ENCODE data around the gene HTR6.

HTR6 gene

GRCh38 chr1:19709260-19709793, 44.7 kb downstream of the HTR6 start:
- H3K27ac ChIP-seq (ENCODE audit: low read length) = no peak overlapping the region

DNA sequence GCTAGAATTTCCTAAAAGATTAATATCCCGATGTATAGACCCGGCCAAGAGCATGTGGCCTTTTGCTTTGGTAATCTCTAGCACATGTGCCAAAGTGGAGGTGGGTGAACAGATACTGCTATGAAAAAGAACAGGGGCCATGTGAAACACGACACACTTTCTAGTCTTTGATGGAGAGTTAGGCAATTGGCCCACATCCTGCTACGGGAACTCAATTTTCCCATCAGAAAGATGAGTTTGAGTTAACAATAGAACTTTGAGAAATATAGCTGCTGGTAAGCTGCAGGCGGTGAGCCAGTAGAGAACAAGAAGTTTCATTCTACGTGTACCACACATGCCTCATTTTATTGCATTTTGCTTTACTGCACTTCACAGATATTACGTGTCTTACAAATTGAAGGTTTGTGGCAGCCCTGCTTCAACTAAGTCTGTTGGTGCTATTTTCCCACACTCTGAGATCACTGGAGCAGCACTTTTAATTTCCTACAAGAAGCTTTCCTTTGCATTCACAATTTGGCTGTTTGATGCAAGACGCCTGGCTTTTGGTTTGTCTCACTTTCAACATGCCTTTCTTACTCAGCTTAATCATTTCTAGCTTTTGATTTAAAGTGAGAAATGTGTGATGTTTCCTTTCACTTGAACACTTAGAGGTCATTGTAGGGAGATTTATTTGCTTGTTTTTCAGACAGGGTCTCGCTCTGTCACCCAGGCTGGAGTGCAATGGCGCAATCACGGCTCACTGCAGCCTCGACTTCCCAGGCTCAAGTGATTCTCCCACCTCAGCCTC, 46.3 kb downstream of the HTR6 start:
- Histone ChIP-seq H3K9me3 (ENCODE audit: insufficient read depth, low read length) (no peaks in the 10 kb centered on the region), H3K9ac (ENCODE audit: low read length) (peak overlapping the region; percentile 25; the same call in 1 of the 2 replicates), H3K79me2 (ENCODE audit: low read length) (no peaks in the 10 kb centered on the region), H3K27me3 (ENCODE audit: low read depth, low read length) (no peaks in the 10 kb centered on the region), H3K4me3 (ENCODE audit: low read length) (peak overlapping the region; percentile 62), H3K36me3 (replicated peaks; ENCODE audit: low read depth, low read length) (peaks cover 5% of the 10 kb centered on the region), H4K20me1 (ENCODE audit: insufficient read depth, low read length) (no peaks in the 10 kb centered on the region), H3K27ac (ENCODE audit: low read length) (peak overlapping the region; percentile 86), H3K4me1 (ENCODE audit: low read length) (peaks cover 24% of the 10 kb centered on the region), H3K4me2 (ENCODE audit: low read length) (peak overlapping the region; percentile 68), H2AFZ (ENCODE audit: low read depth, low read length) (peak overlapping the region; percentile 85)
- TF ChIP-seq EZH2phosphoT487 (IDR thresholded peaks at IDR 0.05; ENCODE audit: low read depth) (no peak), CTCF (IDR thresholded peaks at IDR 0.05; ENCODE audit: low read depth, low read length) (no peak)

More at GRCh38 chr1:19709260-19709793, 44.7 kb downstream of the HTR6 start:
- no peaks in the 10 kb centered on the region for H3K79me2 ChIP-seq (ENCODE audit: low read length)
- no peak overlapping the region for H3K9ac ChIP-seq (ENCODE audit: low read length)
- peaks cover 5% of the 10 kb centered on the region for H3K36me3 ChIP-seq (replicated peaks; ENCODE audit: low read depth, low read length)
- peaks cover 20% of the 10 kb centered on the region for H3K4me1 ChIP-seq (ENCODE audit: low read length)
- TF ChIP-seq CTCF (IDR thresholded peaks at IDR 0.05; ENCODE audit: low read depth, low read length) (no peak), EZH2phosphoT487 (IDR thresholded peaks at IDR 0.05; ENCODE audit: low read depth) (no peak)
- H3K27me3 ChIP-seq (ENCODE audit: low read depth, low read length) = no peaks in the 10 kb centered on the region
- no peak overlapping the region for H3K4me3 ChIP-seq (ENCODE audit: low read length)
- no peak overlapping the region for H2AFZ ChIP-seq (ENCODE audit: low read depth, low read length)
- H3K4me2 ChIP-seq (ENCODE audit: low read length) = no peak overlapping the region
- H3K9me3 ChIP-seq (ENCODE audit: insufficient read depth, low read length) = no peaks in the 10 kb centered on the region
- H4K20me1 ChIP-seq (ENCODE audit: insufficient read depth, low read length) = no peaks in the 10 kb centered on the region

GRCh38 chr1:19712928-19713327, 48.3 kb downstream of the HTR6 start:
- H3K9ac ChIP-seq (ENCODE audit: low read length) = no peak overlapping the region
- H3K79me2 ChIP-seq (ENCODE audit: low read length) = no peaks in the 10 kb centered on the region
- no peaks in the 10 kb centered on the region for H3K9me3 ChIP-seq (ENCODE audit: insufficient read depth, low read length)
- no peaks in the 10 kb centered on the region for H3K27me3 ChIP-seq (ENCODE audit: low read depth, low read length)
- TF ChIP-seq EZH2phosphoT487 (IDR thresholded peaks at IDR 0.05; ENCODE audit: low read depth) (no peak), CTCF (IDR thresholded peaks at IDR 0.05; ENCODE audit: low read depth, low read length) (no peak)
- no peak overlapping the region for H3K4me2 ChIP-seq (ENCODE audit: low read length)
- H3K4me3 ChIP-seq (ENCODE audit: low read length) = no peak overlapping the region
- no peak overlapping the region for H3K27ac ChIP-seq (ENCODE audit: low read length)
- no peaks in the 10 kb centered on the region for H4K20me1 ChIP-seq (ENCODE audit: insufficient read depth, low read length)
- H2AFZ ChIP-seq (ENCODE audit: low read depth, low read length) = no peak overlapping the region
- peaks cover 5% of the 10 kb centered on the region for H3K36me3 ChIP-seq (replicated peaks; ENCODE audit: low read depth, low read length)
- peaks cover 24% of the 10 kb centered on the region for H3K4me1 ChIP-seq (ENCODE audit: low read length)

DNA sequence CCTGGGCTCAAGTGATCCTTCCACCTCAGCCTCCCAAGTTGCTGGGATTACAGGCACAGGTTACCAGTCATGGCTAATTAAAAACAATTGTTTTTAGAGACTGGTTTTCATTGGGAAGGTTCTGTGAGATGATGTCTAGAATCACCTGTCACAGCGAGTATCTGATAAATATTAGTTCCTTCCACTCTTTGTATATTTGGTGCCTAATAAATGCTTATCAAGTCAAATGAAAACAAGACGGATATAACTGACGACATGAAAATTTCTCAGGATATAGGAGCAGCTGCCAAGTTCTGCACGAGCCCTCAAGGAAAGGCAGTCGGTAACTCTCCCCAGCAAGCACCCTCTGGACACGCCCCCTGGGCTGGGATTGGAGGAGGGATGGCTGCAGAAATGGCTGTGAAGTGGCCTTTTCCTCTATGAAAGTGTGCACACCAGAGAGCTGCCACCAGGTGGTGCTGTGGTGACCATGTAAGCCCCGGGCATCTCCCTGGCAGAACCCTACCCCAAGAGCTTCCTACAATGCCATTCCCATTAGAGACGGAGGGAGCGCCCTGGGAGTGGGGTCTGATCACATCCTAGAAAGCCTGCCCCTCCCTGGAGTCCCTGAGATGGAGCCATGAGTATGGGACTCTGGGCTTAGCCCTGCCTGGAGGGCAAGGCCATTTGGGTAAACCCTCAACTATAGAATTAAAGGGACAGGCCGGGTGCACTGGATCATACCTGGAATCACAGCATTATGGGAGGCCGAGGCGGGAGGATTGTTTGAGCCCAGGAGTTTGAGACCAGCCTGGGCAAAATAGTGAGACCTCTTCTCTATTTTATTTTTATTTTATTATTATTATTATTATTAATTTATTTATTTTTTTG, 50.9 kb downstream of the HTR6 start:
- Histone ChIP-seq H3K36me3 (replicated peaks; ENCODE audit: low read depth, low read length) (peaks cover 2% of the 10 kb centered on the region), H3K79me2 (ENCODE audit: low read length) (no peaks in the 10 kb centered on the region), H3K9me3 (ENCODE audit: insufficient read depth, low read length) (no peaks in the 10 kb centered on the region), H3K4me1 (ENCODE audit: low read length) (peaks cover 18% of the 10 kb centered on the region), H3K4me3 (ENCODE audit: low read length) (peak overlapping the region; percentile 47; the same call in 1 of the 2 replicates), H4K20me1 (ENCODE audit: insufficient read depth, low read length) (no peaks in the 10 kb centered on the region), H2AFZ (ENCODE audit: low read depth, low read length) (no peak overlapping the region), H3K27ac (ENCODE audit: low read length) (no peak overlapping the region), H3K27me3 (ENCODE audit: low read depth, low read length) (no peaks in the 10 kb centered on the region), H3K9ac (ENCODE audit: low read length) (no peak overlapping the region), H3K4me2 (ENCODE audit: low read length) (peak overlapping the region; percentile 54)
- TF ChIP-seq CTCF (IDR thresholded peaks at IDR 0.05; ENCODE audit: low read depth, low read length) = peak; percentile 71
- no peak for TF ChIP-seq EZH2phosphoT487 (IDR thresholded peaks at IDR 0.05; ENCODE audit: low read depth)

Measured in OCI-LY3 (cell line).